HG02884 (cell line): ENCODE results near the gene DCUN1D4.

ENCODE experiments used
- ATAC-seq: cut with Tn5 transposase; IDR thresholded peaks from one replicate; pipeline ENCODE4 v1.9.1; 2021; ENCODE audit warnings: mild to moderate bottlenecking, moderate library complexity; ENCODE audit not compliant: unreplicated experiment

The DCUN1D4 gene

DNA sequence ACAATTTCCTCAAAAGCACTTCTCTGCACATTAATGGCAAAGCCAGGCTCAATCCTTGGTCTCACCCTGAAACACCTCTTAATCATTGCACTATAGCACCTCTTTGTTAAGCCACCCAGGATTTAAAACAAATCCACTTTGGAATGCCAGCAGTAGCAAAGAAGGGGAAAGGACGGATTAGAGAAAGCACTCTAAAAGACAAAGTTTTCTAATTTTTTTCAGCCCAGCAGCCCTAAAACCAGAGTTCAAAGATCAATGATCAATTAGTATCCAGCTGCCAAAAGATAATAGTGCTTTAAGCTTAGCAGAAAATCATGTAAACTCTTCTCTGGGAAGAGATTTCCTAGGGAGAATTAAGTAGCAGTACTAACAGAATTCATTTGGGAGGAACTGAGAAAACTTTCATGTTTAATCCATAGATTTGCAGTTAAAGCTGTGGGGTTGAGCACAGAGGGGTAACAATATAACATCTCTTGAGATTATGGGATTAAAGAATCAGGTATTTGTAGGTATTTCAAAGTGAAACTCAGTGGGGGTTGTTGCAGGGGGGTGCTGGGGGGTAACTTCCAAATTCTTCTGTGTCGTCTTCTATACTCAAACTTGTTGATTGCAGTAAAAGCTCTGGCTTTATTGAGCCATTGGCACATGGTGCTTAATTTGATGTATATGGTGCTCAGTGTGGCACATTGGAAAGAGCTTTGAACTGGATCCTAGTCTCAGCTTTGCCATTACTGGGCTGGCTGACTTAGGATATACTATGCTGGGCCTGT lies 115.4 kb downstream of the DCUN1D4 start:
- ATAC-seq = no peak

DNA sequence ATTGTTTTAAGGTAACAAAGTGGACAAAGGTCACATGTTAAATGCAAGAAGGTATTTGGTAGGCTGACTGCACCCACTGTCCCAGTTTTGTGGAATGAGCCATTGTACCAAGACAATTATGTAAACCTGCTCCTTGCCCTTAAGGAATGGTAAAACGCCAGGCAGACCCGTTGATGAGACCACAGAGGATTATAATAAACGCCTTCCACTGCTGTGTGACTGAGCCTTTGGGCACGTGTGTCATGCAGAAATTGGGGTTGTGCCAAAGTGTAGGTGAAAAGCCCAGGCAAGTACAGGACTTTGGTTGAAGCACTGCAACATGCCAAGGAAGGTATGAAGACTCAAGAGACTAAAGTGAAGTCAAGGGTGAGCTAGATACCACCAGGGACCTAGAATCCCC lies 117.5 kb downstream of the DCUN1D4 start:
- ATAC-seq = no peak

- ATAC-seq = no peak
Measured at GRCh38 chr4:51963841-51964517, 121.0 kb downstream of the DCUN1D4 start.

- no peak for ATAC-seq
Measured at GRCh38 chr4:51965862-51966261, 122.9 kb downstream of the DCUN1D4 start.
